GM12873 (cell line): ENCODE data around the gene USP54.

Experiments
- TF ChIP-seq, protein P1 (sequence below): IDR thresholded peaks from 2 replicates; pipeline ENCODE4 v1.5.1; 2012; ENCODE audit warnings: low read depth, mild to moderate bottlenecking, moderate library complexity, low read length, control low read depth; ENCODE audit not compliant: insufficient read depth; ENCODE audit errors: missing control alignments

USP54 gene

DNA sequence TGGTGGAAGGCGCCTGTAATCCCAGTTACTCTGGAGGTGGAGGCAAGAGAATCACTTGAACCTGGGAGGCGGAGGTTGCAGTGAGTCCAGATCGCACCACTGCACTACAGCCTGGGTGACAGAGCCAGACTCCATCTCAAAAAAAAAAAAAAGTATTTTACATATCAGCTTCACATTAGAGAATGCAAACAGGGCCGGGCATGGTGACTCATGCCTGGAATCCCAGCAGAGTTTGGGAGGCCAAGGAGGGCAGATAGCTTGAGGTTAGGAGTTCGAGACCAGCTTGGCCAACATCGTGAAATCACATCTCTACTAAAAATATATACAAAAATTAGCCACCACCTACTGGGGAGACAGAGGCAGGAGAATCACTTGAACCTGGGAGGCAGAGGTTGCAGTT, 31.6 kb downstream of the USP54 start:
- TF ChIP-seq, protein P1, sequence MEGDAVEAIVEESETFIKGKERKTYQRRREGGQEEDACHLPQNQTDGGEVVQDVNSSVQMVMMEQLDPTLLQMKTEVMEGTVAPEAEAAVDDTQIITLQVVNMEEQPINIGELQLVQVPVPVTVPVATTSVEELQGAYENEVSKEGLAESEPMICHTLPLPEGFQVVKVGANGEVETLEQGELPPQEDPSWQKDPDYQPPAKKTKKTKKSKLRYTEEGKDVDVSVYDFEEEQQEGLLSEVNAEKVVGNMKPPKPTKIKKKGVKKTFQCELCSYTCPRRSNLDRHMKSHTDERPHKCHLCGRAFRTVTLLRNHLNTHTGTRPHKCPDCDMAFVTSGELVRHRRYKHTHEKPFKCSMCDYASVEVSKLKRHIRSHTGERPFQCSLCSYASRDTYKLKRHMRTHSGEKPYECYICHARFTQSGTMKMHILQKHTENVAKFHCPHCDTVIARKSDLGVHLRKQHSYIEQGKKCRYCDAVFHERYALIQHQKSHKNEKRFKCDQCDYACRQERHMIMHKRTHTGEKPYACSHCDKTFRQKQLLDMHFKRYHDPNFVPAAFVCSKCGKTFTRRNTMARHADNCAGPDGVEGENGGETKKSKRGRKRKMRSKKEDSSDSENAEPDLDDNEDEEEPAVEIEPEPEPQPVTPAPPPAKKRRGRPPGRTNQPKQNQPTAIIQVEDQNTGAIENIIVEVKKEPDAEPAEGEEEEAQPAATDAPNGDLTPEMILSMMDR = no peak

DNA sequence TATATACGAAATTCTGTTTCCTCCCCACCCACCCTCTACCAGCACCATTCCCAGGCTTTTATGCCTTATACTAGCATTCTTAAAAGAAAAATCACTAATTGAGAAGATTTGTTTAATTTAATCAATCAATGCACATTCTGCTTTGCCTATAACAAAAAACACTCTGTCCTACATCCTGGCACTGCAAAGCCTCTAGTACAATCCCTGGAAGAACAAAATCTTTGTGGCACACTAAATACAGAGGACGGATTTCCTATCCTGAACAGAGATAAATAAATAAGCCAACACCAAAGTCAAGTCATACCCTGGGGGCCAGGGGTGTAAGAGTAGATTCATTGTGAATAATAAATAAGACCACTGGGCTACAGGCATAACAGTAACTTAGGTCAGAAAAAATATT, 34.3 kb downstream of the USP54 start:
- TF ChIP-seq, protein P1 = no peak

DNA sequence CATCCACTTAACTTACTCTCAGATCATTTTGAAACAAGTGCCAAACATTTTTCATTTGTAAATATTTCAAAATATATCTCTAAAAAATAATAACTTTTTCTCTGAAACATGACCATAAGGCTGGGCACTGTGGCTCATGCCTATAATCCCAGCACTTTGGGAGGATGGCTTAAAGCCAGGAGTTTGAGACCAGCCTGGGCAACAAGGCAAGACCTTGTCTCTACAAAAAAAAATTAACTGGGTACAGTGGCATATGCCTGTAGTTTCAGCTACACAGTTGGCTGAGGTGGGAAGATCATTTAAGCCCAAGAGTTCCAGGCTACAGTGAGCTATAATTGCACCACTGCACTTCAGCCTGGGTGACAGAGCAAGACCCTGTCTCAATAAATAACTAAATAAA, 36.4 kb downstream of the USP54 start:
- TF ChIP-seq, protein P1 = no peak

DNA sequence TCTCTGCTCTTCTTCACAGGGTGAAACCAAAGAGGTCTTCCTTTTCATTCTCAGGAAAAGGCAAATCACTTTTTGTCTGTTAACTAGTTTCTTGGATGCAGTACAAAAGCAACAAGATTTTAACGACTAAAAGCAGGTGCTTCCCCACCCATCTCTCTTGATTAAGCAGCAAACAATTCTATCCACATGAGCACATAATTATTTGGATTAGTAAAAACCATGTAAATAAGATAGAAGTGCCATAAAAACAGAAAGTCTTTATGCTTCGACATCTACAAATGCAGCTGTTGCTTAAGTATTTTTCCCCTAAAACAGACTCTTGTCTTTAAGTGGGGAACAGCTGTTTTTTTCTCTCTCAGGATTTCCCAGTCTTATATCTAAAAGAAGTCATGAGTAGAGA, 37.4 kb downstream of the USP54 start:
- TF ChIP-seq, protein P1 = no peak

DNA sequence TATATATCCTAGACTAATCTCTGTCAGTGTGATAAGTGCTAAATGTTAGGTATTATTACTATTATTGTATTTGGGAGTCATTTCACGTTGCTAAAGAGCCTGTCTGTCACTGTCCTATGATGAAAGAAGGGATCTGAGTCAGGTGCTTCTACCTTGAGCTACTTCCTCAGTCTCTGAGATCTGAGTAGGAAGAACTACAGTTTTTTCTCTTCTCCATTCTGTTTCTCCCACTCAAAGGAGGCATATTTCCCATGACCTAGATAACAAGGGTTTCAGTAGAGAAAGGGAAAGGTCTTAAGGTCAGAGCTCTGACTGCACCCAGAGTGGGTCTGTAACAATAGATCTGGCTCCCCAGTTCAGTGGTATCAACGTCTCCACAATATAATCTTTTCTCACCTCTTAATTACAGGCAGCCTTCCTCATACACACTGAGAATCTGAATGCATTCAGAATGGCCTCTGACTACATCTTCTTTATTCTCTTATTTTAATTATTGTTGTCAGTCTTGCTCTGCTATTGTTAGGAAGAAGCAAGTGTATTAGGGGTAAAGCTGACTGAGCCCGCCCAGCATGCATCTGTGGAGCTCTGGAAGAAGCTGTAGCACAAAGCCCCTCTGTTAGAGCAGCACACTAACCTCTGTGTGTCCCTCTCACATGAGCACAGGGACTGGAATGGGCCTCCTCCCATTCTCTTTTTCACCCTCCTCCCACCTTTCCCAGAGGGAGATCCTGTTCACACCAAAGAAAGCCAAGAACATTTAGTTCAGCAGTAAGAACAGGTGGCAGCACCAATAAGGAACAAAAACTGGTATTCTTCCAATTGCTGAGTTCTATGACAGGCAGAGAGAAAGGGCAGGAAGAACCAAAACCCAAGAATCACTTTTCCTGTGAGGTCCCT, 38.1 kb downstream of the USP54 start:
- TF ChIP-seq, protein P1 = no peak

DNA sequence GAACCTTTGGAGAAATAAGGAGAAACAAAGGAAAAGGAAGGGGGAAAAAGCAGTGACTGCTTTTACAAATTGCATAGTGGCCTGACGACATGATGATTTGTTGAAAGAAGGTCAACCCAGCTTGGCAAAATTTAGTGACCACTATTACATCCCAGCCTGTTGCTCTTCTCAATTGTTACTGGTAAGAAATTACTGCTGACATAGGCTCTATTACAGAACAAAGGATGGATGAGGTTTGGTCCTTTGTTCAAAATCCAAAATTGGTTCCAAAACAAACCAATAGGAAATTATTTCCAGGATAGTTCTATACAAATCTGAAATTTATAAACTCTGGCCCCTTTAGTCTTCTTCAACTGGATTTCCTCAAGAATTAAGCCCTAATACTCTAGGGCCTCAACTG, 39.6 kb downstream of the USP54 start:
- TF ChIP-seq, protein P1 = no peak

DNA sequence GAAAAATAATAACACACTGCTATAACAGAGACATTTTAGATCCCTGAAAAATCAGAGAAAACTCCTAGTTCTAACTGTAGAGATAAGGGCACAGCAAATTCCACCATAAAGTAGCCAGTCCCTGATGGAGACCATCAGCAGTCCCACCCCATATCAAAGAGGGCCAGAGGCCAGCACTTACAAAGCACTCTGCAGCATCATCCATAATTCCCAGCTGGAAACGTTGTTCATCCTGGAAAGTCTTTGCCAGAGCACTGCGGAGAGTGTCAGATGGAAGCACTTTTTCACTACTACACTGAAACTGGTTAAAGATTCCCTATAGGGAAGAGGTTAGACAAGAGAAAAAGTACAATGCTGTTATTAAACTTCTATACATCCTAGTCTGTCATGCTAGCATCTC, 45.8 kb downstream of the USP54 start:
- TF ChIP-seq, protein P1 = no peak
